Caco-2 (cell line): Measurements from ENCODE around the gene RFPL3. TPM values are rescaled to one million over a fixed set of nuclear protein-coding genes. Genes with fewer than 3 reads are reported as not detected.

ENCODE experiments used
- BruUV-seq: library from RNA; stranded (reverse); fragments of 400-500 nt; replicated peaks from 2 replicates; lab custom pipeline; 2021; lab: Mats Ljungman, UMichigan
- CTCF ChIA-PET: fragments of 300-600 bp; sonication (Branson Sonifier 250); formaldehyde crosslinking; loops from one replicate; lab custom pipeline; 2022; ENCODE audit warnings: antibody characterized with exemption; lab: Charles Lee
- POLR2A ChIA-PET: fragments of 300-600 bp; sonication (Branson Sonifier 250); formaldehyde crosslinking; loops from one replicate; lab custom pipeline; 2022; ENCODE audit warnings: antibody characterized with exemption; lab: Charles Lee
- DNase-seq, 2 experiments: peaks; one replicate each; pipeline versions ENCODE4 v3.0.0 to v3.0.0-alpha.2; 2020 to 2022
- H3K27me3 ChIP-seq: replicated peaks from 2 replicates; pipeline ENCODE4 v1.6.0; 2011; ENCODE audit warnings: low read length; ENCODE audit not compliant: control insufficient read depth, insufficient read depth
- H3K36me3 ChIP-seq: 2 replicates; pipeline ENCODE4 v1.5.1; 2011; ENCODE audit warnings: low read length; ENCODE audit not compliant: control insufficient read depth, insufficient read depth
- H3K4me1 ChIP-seq: fragments of 250-450 bp; sonication (Bioruptor Pico); 2 replicates; pipeline ENCODE4 v1.5.1; 2020; ENCODE audit warnings: mild to moderate bottlenecking
- H3K4me3 ChIP-seq: 2 replicates; pipeline ENCODE4 v1.5.1; 2011; ENCODE audit warnings: low read depth, mild to moderate bottlenecking, control low read depth, low read length
- H3K9me3 ChIP-seq: fragments of 250-450 bp; sonication (Bioruptor Pico); 2 replicates; pipeline ENCODE4 v1.5.1; 2020; ENCODE audit warnings: mild to moderate bottlenecking, moderate library complexity
- H3K27ac Mint-ChIP-seq: one replicate; pipeline ENCODE4 v1.8.0; 2022; ENCODE audit warnings: mixed read lengths; ENCODE audit not compliant: unreplicated experiment
- H3K27me3 Mint-ChIP-seq: one replicate; pipeline ENCODE4 v1.8.0; 2022; ENCODE audit warnings: mixed read lengths; ENCODE audit not compliant: insufficient read depth, unreplicated experiment
- H3K36me3 Mint-ChIP-seq: one replicate; pipeline ENCODE4 v1.8.0; 2022; ENCODE audit warnings: mild to moderate bottlenecking, mixed read lengths; ENCODE audit not compliant: insufficient read depth, unreplicated experiment
- H3K4me1 Mint-ChIP-seq: one replicate; pipeline ENCODE4 v1.8.0; 2022; ENCODE audit warnings: low read depth, mixed read lengths; ENCODE audit not compliant: unreplicated experiment
- H3K4me3 Mint-ChIP-seq: one replicate; pipeline ENCODE4 v1.8.0; 2022; ENCODE audit warnings: mild to moderate bottlenecking, moderate library complexity, mixed read lengths; ENCODE audit not compliant: unreplicated experiment
- H3K9me3 Mint-ChIP-seq: one replicate; pipeline ENCODE4 v1.8.0; 2022; ENCODE audit warnings: mixed read lengths; ENCODE audit not compliant: unreplicated experiment
- CTCF ChIP-seq, 2 experiments: fragments of 200-600 bp in 1 of 2; IDR thresholded peaks; 1 replicate in 1 of 2; 2 replicates in 1 of 2; pipeline versions ENCODE4 v1.5.1 to v1.8.0; 2011 to 2022; ENCODE audit warnings: antibody characterized with exemption in 1 of 2, control low read depth in 1 of 2, inconsistent platforms in 1 of 2, low read depth in 1 of 2, low read length in 1 of 2, mild to moderate bottlenecking in 1 of 2, moderate library complexity in 1 of 2; ENCODE audit not compliant: insufficient read depth in 1 of 2, severe bottlenecking in 1 of 2, unreplicated experiment in 1 of 2
- intact Hi-C: fragments of 100-400 bp; cut with micrococcal nuclease; formaldehyde crosslinking; loops from one replicate; pipeline ENCODE4 v1.10.0; 2022; ENCODE audit not compliant: unreplicated experiment
- total RNA-seq: library from RNA; stranded (reverse); gene quantifications from 2 replicates; pipeline ENCODE4 v1.2.3, GENCODE V29; 2022

The RFPL3 gene
- total RNA-seq, 1 experiment from 2014 or later: not detected

GRCh38 chr22:32341122-32341740, 16.4 kb upstream of the RFPL3 start:
- no peak for DNase-seq
- Mint-ChIP-seq H3K27ac (no peak overlapping the region), H3K9me3 (no peaks in the 10 kb centered on the region), H3K4me3 (no peak overlapping the region), H3K36me3 (no peaks in the 10 kb centered on the region), H3K27me3 (peaks cover 41% of the 10 kb centered on the region), H3K4me1 (no peaks in the 10 kb centered on the region)
- no peak for TF ChIP-seq CTCF (IDR thresholded peaks at IDR 0.05; ENCODE audit: insufficient read depth in 1 of 2, low read depth in 1 of 2, low read length in 1 of 2, severe bottlenecking in 1 of 2, unreplicated experiment in 1 of 2)
- POLR2A ChIA-PET: no interaction called here
- Histone ChIP-seq H3K27me3 (peaks cover 1% of the 10 kb centered on the region), H3K36me3 (no peaks in the 10 kb centered on the region), H3K4me1 (no peaks in the 10 kb centered on the region), H3K9me3 (no peaks in the 10 kb centered on the region), H3K4me3 (no peak overlapping the region)
- CTCF ChIA-PET: no interaction called here
- intact Hi-C loops: no loop called here
- no TSS peak for BruUV-seq

GRCh38 chr22:32342977-32343376, 14.7 kb upstream of the RFPL3 start:
- H3K4me3 Mint-ChIP-seq: no peak overlapping the region
- intact Hi-C loops: no loop called here
- ChIA-PET POLR2A (no interaction called here), CTCF (no interaction called here)
- H3K36me3 ChIP-seq: no peaks in the 10 kb centered on the region
- H3K4me1 ChIP-seq: no peaks in the 10 kb centered on the region
- peaks cover 35% of the 10 kb centered on the region for H3K27me3 Mint-ChIP-seq
- no peaks in the 10 kb centered on the region for H3K36me3 Mint-ChIP-seq
- H3K9me3 ChIP-seq: no peaks in the 10 kb centered on the region
- H3K4me3 ChIP-seq: no peak overlapping the region
- no peak for DNase-seq
- H3K27ac Mint-ChIP-seq: no peak overlapping the region
- BruUV-seq: no TSS peak
- H3K27me3 ChIP-seq: peaks cover 1% of the 10 kb centered on the region
- TF ChIP-seq CTCF (IDR thresholded peaks at IDR 0.05; ENCODE audit: insufficient read depth in 1 of 2, low read depth in 1 of 2, low read length in 1 of 2, severe bottlenecking in 1 of 2, unreplicated experiment in 1 of 2): no peak
- no peaks in the 10 kb centered on the region for H3K4me1 Mint-ChIP-seq
- H3K9me3 Mint-ChIP-seq: no peaks in the 10 kb centered on the region

GRCh38 chr22:32343941-32344340, 13.7 kb upstream of the RFPL3 start:
- H3K9me3 Mint-ChIP-seq: no peaks in the 10 kb centered on the region
- H3K4me3 ChIP-seq: no peak overlapping the region
- H3K36me3 Mint-ChIP-seq: no peaks in the 10 kb centered on the region
- TF ChIP-seq CTCF (IDR thresholded peaks at IDR 0.05; ENCODE audit: insufficient read depth in 1 of 2, low read depth in 1 of 2, low read length in 1 of 2, severe bottlenecking in 1 of 2, unreplicated experiment in 1 of 2): no peak
- no peak overlapping the region for H3K4me3 Mint-ChIP-seq
- no peaks in the 10 kb centered on the region for H3K36me3 ChIP-seq
- no peak overlapping the region for H3K27ac Mint-ChIP-seq
- no TSS peak for BruUV-seq
- H3K27me3 Mint-ChIP-seq: peaks cover 33% of the 10 kb centered on the region
- intact Hi-C loops: no loop called here
- no peak for DNase-seq
- ChIA-PET POLR2A (no interaction called here), CTCF (no interaction called here)
- H3K4me1 Mint-ChIP-seq: no peaks in the 10 kb centered on the region
- no peaks in the 10 kb centered on the region for H3K9me3 ChIP-seq
- no peaks in the 10 kb centered on the region for H3K4me1 ChIP-seq
- H3K27me3 ChIP-seq: peaks cover 1% of the 10 kb centered on the region
